IMR-90 (cell line): Measurements from ENCODE around the gene ZBP1. TPM values are rescaled to one million over a fixed set of nuclear protein-coding genes. Genes with fewer than 3 reads are reported as not detected.

ENCODE experiments used
- ATAC-seq: fragments of 200-7000 bp; cut with Tn5 transposase; 2 replicates; pipeline ENCODE4 v1.9.1; 2020; ENCODE audit warnings: low read depth, mild to moderate bottlenecking, moderate library complexity
- BruUV-seq: library from RNA; stranded (reverse); fragments of 400-500 nt; replicated peaks from 2 replicates; lab custom pipeline; 2021; lab: Mats Ljungman, UMichigan
- CTCF ChIA-PET: fragments of 300-600 bp; formaldehyde crosslinking; extraction: SDS; loops from one replicate; lab custom pipeline; 2021; ENCODE audit warnings: antibody characterized with exemption; lab: Yijun Ruan, JAX
- POLR2A ChIA-PET: fragments of 300-600 bp; sonication (Branson Sonifier 250); formaldehyde crosslinking; loops from one replicate; lab custom pipeline; 2022; ENCODE audit warnings: antibody characterized with exemption; ENCODE audit not compliant: unreplicated experiment; lab: Charles Lee
- DNase-seq: peaks from one replicate; pipeline ENCODE4 v3.0.0; 2013
- H2AFZ ChIP-seq: replicated peaks from 2 replicates; pipeline ENCODE3; 2013; ENCODE audit warnings: low read length, mild to moderate bottlenecking; ENCODE audit not compliant: poor library complexity
- H2AK5ac ChIP-seq: 2 replicates; pipeline ENCODE4 v1.6.1; 2013; ENCODE audit warnings: low read depth, low read length, inconsistent platforms
- H2AK9ac ChIP-seq: replicated peaks from 2 replicates; pipeline ENCODE3; 2013; ENCODE audit warnings: mild to moderate bottlenecking, low read depth, low read length, moderate library complexity; ENCODE audit not compliant: poor library complexity
- H2BK120ac ChIP-seq: 2 replicates; pipeline ENCODE4 v1.6.1; 2013; ENCODE audit warnings: low read depth, low read length, inconsistent platforms
- H2BK15ac ChIP-seq: 3 replicates; pipeline ENCODE4 v1.6.1; 2013; ENCODE audit warnings: low read depth, low read length, inconsistent platforms
- H2BK20ac ChIP-seq: 2 replicates; pipeline ENCODE4 v1.6.1; 2013; ENCODE audit warnings: low read depth, mild to moderate bottlenecking, inconsistent platforms, low read length, moderate library complexity
- H2BK5ac ChIP-seq: 2 replicates; pipeline ENCODE4 v1.6.1; 2013; ENCODE audit warnings: mild to moderate bottlenecking, low read depth, low read length, inconsistent platforms; ENCODE audit not compliant: poor library complexity, severe bottlenecking
- H3K14ac ChIP-seq: replicated peaks from 2 replicates; pipeline ENCODE4 v1.6.1; 2013; ENCODE audit warnings: low read depth, low read length, inconsistent platforms
- H3K18ac ChIP-seq: 2 replicates; pipeline ENCODE4 v1.6.1; 2013; ENCODE audit warnings: low read depth, low read length, control low read depth
- H3K23ac ChIP-seq: 2 replicates; pipeline ENCODE4 v1.6.1; 2013; ENCODE audit warnings: low read depth, low read length, inconsistent platforms
- H3K27ac ChIP-seq: 2 replicates; pipeline ENCODE4 v1.5.1; 2013; ENCODE audit warnings: mild to moderate bottlenecking, control low read depth, low read length; ENCODE audit not compliant: insufficient read depth
- H3K27me3 ChIP-seq: 2 replicates; pipeline ENCODE4 v1.6.1; 2013; ENCODE audit warnings: low read length; ENCODE audit not compliant: control insufficient read depth, insufficient read depth
- H3K36me3 ChIP-seq: 2 replicates; pipeline ENCODE4 v1.6.1; 2013; ENCODE audit warnings: low read length, mixed read lengths; ENCODE audit not compliant: control insufficient read depth, insufficient read depth
- H3K4ac ChIP-seq: 2 replicates; pipeline ENCODE4 v1.6.1; 2013; ENCODE audit warnings: low read depth, low read length, inconsistent platforms
- H3K4me1 ChIP-seq: 2 replicates; pipeline ENCODE4 v1.6.1; 2013; ENCODE audit warnings: low read length, mixed read lengths; ENCODE audit not compliant: control insufficient read depth, insufficient read depth
- H3K4me2 ChIP-seq: 2 replicates; pipeline ENCODE4 v1.6.1; 2013; ENCODE audit warnings: low read depth, mild to moderate bottlenecking, control low read depth, low read length, moderate library complexity
- H3K4me3 ChIP-seq: 2 replicates; pipeline ENCODE4 v1.5.1; 2013; ENCODE audit warnings: low read depth, mild to moderate bottlenecking, control low read depth, low read length, moderate library complexity; ENCODE audit not compliant: insufficient read depth
- H3K56ac ChIP-seq: 2 replicates; pipeline ENCODE4 v1.6.1; 2013; ENCODE audit warnings: low read length, inconsistent platforms; ENCODE audit not compliant: insufficient read depth; ENCODE audit errors: extremely low read depth
- H3K79me1 ChIP-seq, 2 experiments: 2 replicates each; pipeline ENCODE4 v1.6.1; 2013; ENCODE audit warnings: low read length in 2 of 2, inconsistent platforms in 1 of 2, low read depth in 1 of 2
- H3K9ac ChIP-seq: 2 replicates; pipeline ENCODE4 v1.6.1; 2013; ENCODE audit warnings: low read depth, low read length, control low read depth
- H3K9me1 ChIP-seq: 2 replicates; pipeline ENCODE4 v1.6.1; 2013; ENCODE audit warnings: low read length, inconsistent platforms; ENCODE audit not compliant: insufficient read depth
- H3K9me3 ChIP-seq: 2 replicates; pipeline ENCODE4 v1.6.1; 2013; ENCODE audit warnings: low read length; ENCODE audit not compliant: control insufficient read depth, insufficient read depth
- H4K20me1 ChIP-seq: 2 replicates; pipeline ENCODE4 v1.6.1; 2013; ENCODE audit warnings: low read length, inconsistent platforms; ENCODE audit not compliant: insufficient read depth
- H4K5ac ChIP-seq: 2 replicates; pipeline ENCODE4 v1.6.1; 2013; ENCODE audit warnings: mild to moderate bottlenecking, low read depth, low read length, control low read depth
- H4K8ac ChIP-seq, 2 experiments: 2 replicates each; pipeline ENCODE4 v1.6.1; 2013; ENCODE audit warnings: low read depth in 2 of 2, low read length in 2 of 2, control low read depth in 1 of 2, inconsistent platforms in 1 of 2
- H4K91ac ChIP-seq: 2 replicates; pipeline ENCODE4 v1.6.1; 2013; ENCODE audit warnings: low read depth, low read length, inconsistent platforms; ENCODE audit not compliant: insufficient read depth
- BHLHE40 ChIP-seq: fragments of 150-350 bp; IDR thresholded peaks from 2 replicates; pipeline ENCODE4 v1.6.1; 2016; ENCODE audit warnings: mild to moderate bottlenecking, low read depth, low read length
- CEBPB ChIP-seq: IDR thresholded peaks from 2 replicates; pipeline ENCODE4 v1.6.1; 2012; ENCODE audit warnings: low read depth, low read length, improper control_type of control experiment
- CHD1 ChIP-seq: IDR thresholded peaks from 2 replicates; pipeline ENCODE4 v1.6.1; 2012; ENCODE audit warnings: low read depth, low read length, improper control_type of control experiment
- FOS ChIP-seq: fragments of 150-350 bp; IDR thresholded peaks from 2 replicates; pipeline ENCODE4 v1.6.1; 2016; ENCODE audit warnings: low read depth, low read length
- NFE2L2 ChIP-seq: fragments of 150-350 bp; IDR thresholded peaks from 2 replicates; pipeline ENCODE4 v1.6.1; 2016; ENCODE audit warnings: low read depth, mild to moderate bottlenecking, low read length
- POLR2A ChIP-seq: IDR thresholded peaks from 2 replicates; pipeline ENCODE4 v1.6.1; 2012; ENCODE audit warnings: mild to moderate bottlenecking, low read depth, low read length
- RAD21 ChIP-seq: IDR thresholded peaks from 2 replicates; pipeline ENCODE4 v1.6.1; 2012; ENCODE audit warnings: low read length, improper control_type of control experiment
- RCOR1 ChIP-seq: IDR thresholded peaks from 2 replicates; pipeline ENCODE4 v1.6.1; 2012; ENCODE audit warnings: mild to moderate bottlenecking, low read length, improper control_type of control experiment; ENCODE audit not compliant: insufficient replicate concordance
- RFX5 ChIP-seq: IDR thresholded peaks from 2 replicates; pipeline ENCODE4 v1.8.0; 2012; ENCODE audit warnings: low read depth, mild to moderate bottlenecking, low read length, moderate library complexity
- SMC3 ChIP-seq: fragments of 150-350 bp; IDR thresholded peaks from 2 replicates; pipeline ENCODE4 v1.6.1; 2016; ENCODE audit warnings: low read depth, mild to moderate bottlenecking, antibody characterized with exemption, low read length, moderate library complexity
- WGBS, 2 experiments: methylation state at CpG; one replicate each; pipeline versions ENCODE4 v1.1.5 to v1.1.7; 2013; ENCODE audit warnings: missing lambda C conversion rate in 2 of 2; ENCODE audit not compliant: insufficient read length in 1 of 2; ENCODE audit errors: extremely low coverage in 2 of 2; 5-methylcytosine and 5-hydroxymethylcytosine counted together
- dilution Hi-C: fragments of 300-500 bp; cut with HindIII; formaldehyde crosslinking; loops from one replicate; pipeline ENCODE4 v1.14.3; 2018; ENCODE audit warnings: low sequenced_read_pairs; ENCODE audit not compliant: unreplicated experiment
- in situ Hi-C: fragments of 300-500 bp; cut with MboI; formaldehyde crosslinking; loops from 3 replicates; pipeline ENCODE4 v1.14.3; 2019; ENCODE audit warnings: low sequenced_read_pairs, inconsistent platforms, mixed read lengths
- intact Hi-C: fragments of 100-400 bp; cut with micrococcal nuclease; formaldehyde crosslinking; loops from 2 replicates; pipeline ENCODE4 v1.10.0; 2022
- polyA plus RNA-seq, 3 experiments: library from polyadenylated mRNA; depleted of rRNA; stranded (reverse); fragments of >200 nt; gene quantifications; 2 replicates each; pipeline ENCODE4 v1.2.3, GENCODE V29; 2012; ENCODE audit warnings: low replicate concordance in 1 of 3
- total RNA-seq: library from RNA; depleted of rRNA; stranded (reverse); fragments of >200 nt; gene quantifications from 2 replicates; pipeline ENCODE4 v1.2.3, GENCODE V29; 2012
- TF ChIP-seq, protein P1 (sequence below): conservative IDR thresholded peaks from 2 replicates; pipeline ENCODE4 v1.5.1; 2012; ENCODE audit warnings: mild to moderate bottlenecking, low read depth, low read length, improper control_type of control experiment
- TF ChIP-seq, protein P2 (sequence below): fragments of 150-350 bp; IDR thresholded peaks from 2 replicates; pipeline ENCODE4 v1.6.1; 2017; ENCODE audit warnings: mild to moderate bottlenecking, antibody characterized with exemption, low read length, low read depth

Gene ZBP1
- total and polyA plus RNA-seq, 2 of the 4 experiments (the other 2 are of a cell fraction) = not detected

- Histone ChIP-seq H3K4me3 (no peak overlapping the region), H2BK15ac (no peak overlapping the region), H2AFZ (no peak overlapping the region), H4K91ac (no peak overlapping the region), H3K79me1 (no peaks in the 10 kb centered on the region), H3K4ac (no peak overlapping the region), H3K27me3 (peaks cover 12% of the 10 kb centered on the region), H3K56ac (no peak overlapping the region), H4K8ac (no peak overlapping the region), H3K27ac (no peak overlapping the region), H4K20me1 (no peaks in the 10 kb centered on the region), H2AK9ac (no peak overlapping the region), H3K4me2 (no peak overlapping the region), H3K23ac (no peak overlapping the region), H3K9me1 (no peaks in the 10 kb centered on the region), H3K4me1 (no peaks in the 10 kb centered on the region), H2AK5ac (no peak overlapping the region), H2BK5ac (no peak overlapping the region), H3K9me3 (no peaks in the 10 kb centered on the region), H3K36me3 (no peaks in the 10 kb centered on the region), H3K18ac (no peak overlapping the region), H2BK120ac (no peak overlapping the region), H2BK20ac (no peak overlapping the region), H3K9ac (no peak overlapping the region), H3K14ac (no peak overlapping the region), H4K5ac (no peak overlapping the region)
- intact Hi-C loops = no loop called here
- CTCF ChIA-PET = no interaction called here
- TF ChIP-seq CHD1 = no peak
- TF ChIP-seq RAD21 = no peak
- TF ChIP-seq, protein P1, sequence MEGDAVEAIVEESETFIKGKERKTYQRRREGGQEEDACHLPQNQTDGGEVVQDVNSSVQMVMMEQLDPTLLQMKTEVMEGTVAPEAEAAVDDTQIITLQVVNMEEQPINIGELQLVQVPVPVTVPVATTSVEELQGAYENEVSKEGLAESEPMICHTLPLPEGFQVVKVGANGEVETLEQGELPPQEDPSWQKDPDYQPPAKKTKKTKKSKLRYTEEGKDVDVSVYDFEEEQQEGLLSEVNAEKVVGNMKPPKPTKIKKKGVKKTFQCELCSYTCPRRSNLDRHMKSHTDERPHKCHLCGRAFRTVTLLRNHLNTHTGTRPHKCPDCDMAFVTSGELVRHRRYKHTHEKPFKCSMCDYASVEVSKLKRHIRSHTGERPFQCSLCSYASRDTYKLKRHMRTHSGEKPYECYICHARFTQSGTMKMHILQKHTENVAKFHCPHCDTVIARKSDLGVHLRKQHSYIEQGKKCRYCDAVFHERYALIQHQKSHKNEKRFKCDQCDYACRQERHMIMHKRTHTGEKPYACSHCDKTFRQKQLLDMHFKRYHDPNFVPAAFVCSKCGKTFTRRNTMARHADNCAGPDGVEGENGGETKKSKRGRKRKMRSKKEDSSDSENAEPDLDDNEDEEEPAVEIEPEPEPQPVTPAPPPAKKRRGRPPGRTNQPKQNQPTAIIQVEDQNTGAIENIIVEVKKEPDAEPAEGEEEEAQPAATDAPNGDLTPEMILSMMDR = no peak
- TF ChIP-seq BHLHE40 = no peak
- TF ChIP-seq FOS = no peak
- no peak for TF ChIP-seq POLR2A
- TF ChIP-seq RCOR1 = no peak
- no peak for TF ChIP-seq NFE2L2
- no peak for TF ChIP-seq SMC3
- no peak for TF ChIP-seq CEBPB
- no peak for TF ChIP-seq RFX5
- TF ChIP-seq, protein P2, sequence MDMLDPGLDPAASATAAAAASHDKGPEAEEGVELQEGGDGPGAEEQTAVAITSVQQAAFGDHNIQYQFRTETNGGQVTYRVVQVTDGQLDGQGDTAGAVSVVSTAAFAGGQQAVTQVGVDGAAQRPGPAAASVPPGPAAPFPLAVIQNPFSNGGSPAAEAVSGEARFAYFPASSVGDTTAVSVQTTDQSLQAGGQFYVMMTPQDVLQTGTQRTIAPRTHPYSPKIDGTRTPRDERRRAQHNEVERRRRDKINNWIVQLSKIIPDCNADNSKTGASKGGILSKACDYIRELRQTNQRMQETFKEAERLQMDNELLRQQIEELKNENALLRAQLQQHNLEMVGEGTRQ = no peak
- 63% methylated on average over 5 of the region's 20 CpGs; no CpG with 5 or more reads in 1 of the 2 experiments for WGBS, 2 experiments
- ATAC-seq (no peak), DNase-seq (no peak)
- no TSS peak for BruUV-seq
- in situ Hi-C loops = no loop called here
- POLR2A ChIA-PET = no interaction called here
- dilution Hi-C loops = no loop called here
Observed at GRCh38 chr20:57616143-57616951, 3.9 kb downstream of the ZBP1 start.
